Liver (tissue), 9 donors: Measurements from ENCODE around the gene VWA2. TPM values are rescaled to one million over a fixed set of nuclear protein-coding genes. Genes with fewer than 3 reads are reported as not detected.

Experiments
- DNase-seq: peaks from one replicate; pipeline ENCODE4 v3.0.0-alpha.2; 2017; ENCODE audit warnings: low spot score
- H3K27ac ChIP-seq, 2 donors: one replicate each; pipeline ENCODE4 v1.7.0; 2013; ENCODE audit warnings: inconsistent platforms in 2 of 2, low read length in 2 of 2, control low read depth in 1 of 2, low read depth in 1 of 2, mild to moderate bottlenecking in 1 of 2
- H3K27me3 ChIP-seq, 4 donors: one replicate each; pipeline versions ENCODE4 v1.6.1 to v1.7.0; 2013; ENCODE audit warnings: low read length in 3 of 4, inconsistent platforms in 1 of 4, mild to moderate bottlenecking in 1 of 4, moderate library complexity in 1 of 4; ENCODE audit not compliant: control insufficient read depth in 4 of 4, insufficient read depth in 4 of 4
- H3K36me3 ChIP-seq, 4 donors: one replicate each; pipeline versions ENCODE4 v1.6.1 to v1.7.0; 2013; ENCODE audit warnings: low read length in 3 of 4, mild to moderate bottlenecking in 3 of 4, low read depth in 1 of 4, moderate library complexity in 1 of 4; ENCODE audit not compliant: control insufficient read depth in 4 of 4, insufficient read depth in 3 of 4
- H3K4me1 ChIP-seq, 4 donors: one replicate each; pipeline versions ENCODE4 v1.6.1 to v1.7.0; 2013; ENCODE audit warnings: low read length in 3 of 4, mild to moderate bottlenecking in 3 of 4, moderate library complexity in 1 of 4; ENCODE audit not compliant: control insufficient read depth in 4 of 4, insufficient read depth in 4 of 4
- H3K4me3 ChIP-seq, 3 donors: one replicate each; pipeline versions ENCODE4 v1.6.1 to v1.7.0; 2013; ENCODE audit warnings: low read length in 3 of 3, control low read depth in 1 of 3, low read depth in 1 of 3, mild to moderate bottlenecking in 1 of 3
- H3K9ac ChIP-seq, 2 donors: one replicate each; pipeline ENCODE4 v1.7.0; 2013; ENCODE audit warnings: low read length in 2 of 2, mild to moderate bottlenecking in 2 of 2, moderate library complexity in 2 of 2, control low read depth in 1 of 2, low read depth in 1 of 2
- H3K9me3 ChIP-seq, 4 donors: one replicate each; pipeline versions ENCODE4 v1.6.1 to v1.7.0; 2013; ENCODE audit warnings: low read length in 3 of 4; ENCODE audit not compliant: control insufficient read depth in 4 of 4
- EGR1 ChIP-seq, 2 donors: IDR thresholded peaks; 2 replicates each; pipeline ENCODE4 v1.6.1; 2016 to 2018; ENCODE audit warnings: antibody characterized with exemption in 2 of 2, low read depth in 2 of 2
- FOXA1 ChIP-seq: IDR thresholded peaks from 2 replicates; pipeline ENCODE4 v1.6.1; 2016; ENCODE audit warnings: antibody characterized with exemption
- FOXA2 ChIP-seq: IDR thresholded peaks from 2 replicates; pipeline ENCODE4 v1.6.1; 2016; ENCODE audit warnings: antibody characterized with exemption
- GABPA ChIP-seq, 2 donors: IDR thresholded peaks in 1 of 2; conservative IDR thresholded peaks in 1 of 2; 2 replicates each; pipeline ENCODE4 v1.6.1; 2016; ENCODE audit warnings: antibody characterized with exemption in 2 of 2, mild to moderate bottlenecking in 1 of 2, moderate library complexity in 1 of 2
- HNF4A ChIP-seq, 2 donors: conservative IDR thresholded peaks; 2 replicates each; pipeline ENCODE4 v1.6.1; 2016; ENCODE audit warnings: antibody characterized with exemption in 2 of 2, mild to moderate bottlenecking in 2 of 2
- HNF4G ChIP-seq: IDR thresholded peaks from 2 replicates; pipeline ENCODE4 v1.6.1; 2016; ENCODE audit warnings: antibody characterized with exemption
- JUND ChIP-seq, 2 donors: IDR thresholded peaks; 2 replicates each; pipeline ENCODE4 v1.6.1; 2016; ENCODE audit warnings: antibody characterized with exemption in 2 of 2
- RAD21 ChIP-seq, 2 donors: IDR thresholded peaks; 2 replicates each; pipeline ENCODE4 v1.6.1; 2016; ENCODE audit warnings: antibody characterized with exemption in 2 of 2, mild to moderate bottlenecking in 2 of 2
- RXRA ChIP-seq, 2 donors: IDR thresholded peaks; 2 replicates each; pipeline ENCODE4 v1.6.1; 2017 to 2018; ENCODE audit warnings: antibody characterized with exemption in 2 of 2, mild to moderate bottlenecking in 1 of 2
- SP1 ChIP-seq: IDR thresholded peaks from 2 replicates; pipeline ENCODE4 v1.6.1; 2018; ENCODE audit warnings: antibody characterized with exemption, mild to moderate bottlenecking
- YY1 ChIP-seq: IDR thresholded peaks from 2 replicates; pipeline ENCODE4 v1.6.1; 2016; ENCODE audit warnings: antibody characterized with exemption, mild to moderate bottlenecking
- WGBS: extraction: QIAGEN DNeasy Blood & Tissue Kit; methylation state at CpG from one replicate; pipeline ENCODE4 v1.1.7; 2013; 5-methylcytosine and 5-hydroxymethylcytosine counted together
- polyA plus RNA-seq, 2 donors: library from polyadenylated mRNA; stranded (reverse) in 1 of 2; unstranded in 1 of 2; fragments of 200-250 nt in 1 of 2; fragments of >200 nt in 1 of 2; fragmentation: Nextera tagmentation in 1 of 2; extraction: Ambion mirVana in 1 of 2; gene quantifications; one replicate each; pipeline versions ENCODE4 v1.2.1 to v1.2.3, GENCODE V29; 2013 to 2015
- total RNA-seq, 2 donors: library from RNA; depleted of rRNA; stranded (reverse); fragments of >200 nt; gene quantifications; one replicate each; pipeline ENCODE4 v1.2.3, GENCODE V29; 2014
- TF ChIP-seq, protein P1 (sequence below): IDR thresholded peaks from 2 replicates; pipeline ENCODE4 v1.6.1; 2016; ENCODE audit warnings: antibody characterized with exemption, mild to moderate bottlenecking
- TF ChIP-seq, protein P2 (sequence below): IDR thresholded peaks from 2 replicates; pipeline ENCODE4 v1.6.1; 2016; ENCODE audit warnings: antibody characterized with exemption
- TF ChIP-seq, protein P3 (sequence below): IDR thresholded peaks from 2 replicates; pipeline ENCODE4 v1.6.1; 2016; ENCODE audit warnings: antibody characterized with exemption
- TF ChIP-seq, protein P4 (sequence below): IDR thresholded peaks from 2 replicates; pipeline ENCODE4 v1.6.1; 2016; ENCODE audit warnings: antibody characterized with exemption
- TF ChIP-seq, protein P5 (sequence below): fragments of 150-350 bp; IDR thresholded peaks from 2 replicates; pipeline ENCODE4 v1.5.1; 2017; ENCODE audit warnings: improper control_type of control experiment, low read depth, low read length; ENCODE audit not compliant: missing input control
- donor health status: healthy.
- donor health status: healthy.
- donor health status: healthy.
- donor health status: healthy.
- donor health status: healthy.

VWA2 gene
- total and polyA plus RNA-seq, 4 donors: 0.05 to 0.25 TPM; not detected in 2

DNA sequence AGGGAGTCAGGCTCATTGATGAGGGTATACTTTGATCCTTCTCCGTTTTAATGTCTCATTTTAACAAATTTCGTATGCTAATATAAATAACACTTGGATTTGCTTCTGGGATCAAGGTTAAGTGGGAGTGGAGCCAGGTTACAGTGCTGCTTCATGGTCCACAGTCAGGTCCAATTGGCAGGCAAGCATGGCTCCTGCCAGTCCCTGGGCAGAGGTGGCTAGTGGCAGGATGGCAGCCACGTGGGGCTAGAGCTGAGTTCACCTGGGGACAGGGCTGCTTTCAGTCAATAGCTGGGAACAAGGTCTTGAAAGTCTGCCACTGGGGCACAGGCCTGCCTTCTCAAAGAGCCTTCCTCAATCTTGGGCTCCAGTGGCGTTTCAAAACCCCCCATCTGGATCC lies 16.0 kb upstream of the VWA2 start:
- 38% methylated on average over 4 of the region's 4 CpGs for WGBS

DNA sequence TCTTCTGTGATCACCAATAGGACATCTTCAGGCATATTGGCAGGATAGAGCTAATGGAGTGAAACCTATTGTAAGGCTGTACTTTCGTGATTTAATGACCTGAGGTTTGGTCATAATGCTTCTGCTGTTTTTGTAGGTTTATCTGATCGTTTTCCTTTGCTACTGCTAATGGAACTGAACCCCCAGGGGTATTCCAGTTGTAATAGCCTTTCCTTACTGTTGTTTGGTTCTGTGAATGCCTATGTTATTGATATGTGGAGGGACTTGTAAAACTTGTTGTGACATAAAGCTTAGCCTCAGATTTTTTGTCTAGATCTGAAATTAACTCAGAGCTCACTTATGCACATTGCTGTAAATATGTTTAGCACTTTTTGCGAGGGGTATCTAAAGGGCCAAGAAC lies 10.9 kb upstream of the VWA2 start:
- Histone ChIP-seq H3K4me1 (peaks cover 0 to 6% (median 4%) of the 10 kb centered on the region in 4 donors), H3K9me3 (no peaks in the 10 kb centered on the region), H3K9ac (no peak overlapping the region), H3K27me3 (no peaks in the 10 kb centered on the region), H3K4me3 (no peak overlapping the region), H3K36me3 (peaks cover 0 to 1% (median 0%) of the 10 kb centered on the region in 4 donors), H3K27ac (no peak overlapping the region)
- 69% methylated on average over 3 of the region's 3 CpGs for WGBS
- DNase-seq: no peak
- TF ChIP-seq, protein P1, sequence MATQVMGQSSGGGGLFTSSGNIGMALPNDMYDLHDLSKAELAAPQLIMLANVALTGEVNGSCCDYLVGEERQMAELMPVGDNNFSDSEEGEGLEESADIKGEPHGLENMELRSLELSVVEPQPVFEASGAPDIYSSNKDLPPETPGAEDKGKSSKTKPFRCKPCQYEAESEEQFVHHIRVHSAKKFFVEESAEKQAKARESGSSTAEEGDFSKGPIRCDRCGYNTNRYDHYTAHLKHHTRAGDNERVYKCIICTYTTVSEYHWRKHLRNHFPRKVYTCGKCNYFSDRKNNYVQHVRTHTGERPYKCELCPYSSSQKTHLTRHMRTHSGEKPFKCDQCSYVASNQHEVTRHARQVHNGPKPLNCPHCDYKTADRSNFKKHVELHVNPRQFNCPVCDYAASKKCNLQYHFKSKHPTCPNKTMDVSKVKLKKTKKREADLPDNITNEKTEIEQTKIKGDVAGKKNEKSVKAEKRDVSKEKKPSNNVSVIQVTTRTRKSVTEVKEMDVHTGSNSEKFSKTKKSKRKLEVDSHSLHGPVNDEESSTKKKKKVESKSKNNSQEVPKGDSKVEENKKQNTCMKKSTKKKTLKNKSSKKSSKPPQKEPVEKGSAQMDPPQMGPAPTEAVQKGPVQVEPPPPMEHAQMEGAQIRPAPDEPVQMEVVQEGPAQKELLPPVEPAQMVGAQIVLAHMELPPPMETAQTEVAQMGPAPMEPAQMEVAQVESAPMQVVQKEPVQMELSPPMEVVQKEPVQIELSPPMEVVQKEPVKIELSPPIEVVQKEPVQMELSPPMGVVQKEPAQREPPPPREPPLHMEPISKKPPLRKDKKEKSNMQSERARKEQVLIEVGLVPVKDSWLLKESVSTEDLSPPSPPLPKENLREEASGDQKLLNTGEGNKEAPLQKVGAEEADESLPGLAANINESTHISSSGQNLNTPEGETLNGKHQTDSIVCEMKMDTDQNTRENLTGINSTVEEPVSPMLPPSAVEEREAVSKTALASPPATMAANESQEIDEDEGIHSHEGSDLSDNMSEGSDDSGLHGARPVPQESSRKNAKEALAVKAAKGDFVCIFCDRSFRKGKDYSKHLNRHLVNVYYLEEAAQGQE: no peak
- TF ChIP-seq, protein P2, sequence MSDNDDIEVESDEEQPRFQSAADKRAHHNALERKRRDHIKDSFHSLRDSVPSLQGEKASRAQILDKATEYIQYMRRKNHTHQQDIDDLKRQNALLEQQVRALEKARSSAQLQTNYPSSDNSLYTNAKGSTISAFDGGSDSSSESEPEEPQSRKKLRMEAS: no peak
- no peak for TF ChIP-seq FOXA2
- no peak for TF ChIP-seq SP1
- TF ChIP-seq RAD21 (IDR thresholded peaks at IDR 0.05): no peak
- no peak for TF ChIP-seq YY1
- no peak for TF ChIP-seq FOXA1
- TF ChIP-seq, protein P3, sequence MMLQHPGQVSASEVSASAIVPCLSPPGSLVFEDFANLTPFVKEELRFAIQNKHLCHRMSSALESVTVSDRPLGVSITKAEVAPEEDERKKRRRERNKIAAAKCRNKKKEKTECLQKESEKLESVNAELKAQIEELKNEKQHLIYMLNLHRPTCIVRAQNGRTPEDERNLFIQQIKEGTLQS: no peak
- TF ChIP-seq RXRA (IDR thresholded peaks at IDR 0.05): no peak
- TF ChIP-seq, protein P4, sequence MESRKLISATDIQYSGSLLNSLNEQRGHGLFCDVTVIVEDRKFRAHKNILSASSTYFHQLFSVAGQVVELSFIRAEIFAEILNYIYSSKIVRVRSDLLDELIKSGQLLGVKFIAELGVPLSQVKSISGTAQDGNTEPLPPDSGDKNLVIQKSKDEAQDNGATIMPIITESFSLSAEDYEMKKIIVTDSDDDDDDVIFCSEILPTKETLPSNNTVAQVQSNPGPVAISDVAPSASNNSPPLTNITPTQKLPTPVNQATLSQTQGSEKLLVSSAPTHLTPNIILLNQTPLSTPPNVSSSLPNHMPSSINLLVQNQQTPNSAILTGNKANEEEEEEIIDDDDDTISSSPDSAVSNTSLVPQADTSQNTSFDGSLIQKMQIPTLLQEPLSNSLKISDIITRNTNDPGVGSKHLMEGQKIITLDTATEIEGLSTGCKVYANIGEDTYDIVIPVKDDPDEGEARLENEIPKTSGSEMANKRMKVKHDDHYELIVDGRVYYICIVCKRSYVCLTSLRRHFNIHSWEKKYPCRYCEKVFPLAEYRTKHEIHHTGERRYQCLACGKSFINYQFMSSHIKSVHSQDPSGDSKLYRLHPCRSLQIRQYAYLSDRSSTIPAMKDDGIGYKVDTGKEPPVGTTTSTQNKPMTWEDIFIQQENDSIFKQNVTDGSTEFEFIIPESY: no peak
- TF ChIP-seq, protein P5, sequence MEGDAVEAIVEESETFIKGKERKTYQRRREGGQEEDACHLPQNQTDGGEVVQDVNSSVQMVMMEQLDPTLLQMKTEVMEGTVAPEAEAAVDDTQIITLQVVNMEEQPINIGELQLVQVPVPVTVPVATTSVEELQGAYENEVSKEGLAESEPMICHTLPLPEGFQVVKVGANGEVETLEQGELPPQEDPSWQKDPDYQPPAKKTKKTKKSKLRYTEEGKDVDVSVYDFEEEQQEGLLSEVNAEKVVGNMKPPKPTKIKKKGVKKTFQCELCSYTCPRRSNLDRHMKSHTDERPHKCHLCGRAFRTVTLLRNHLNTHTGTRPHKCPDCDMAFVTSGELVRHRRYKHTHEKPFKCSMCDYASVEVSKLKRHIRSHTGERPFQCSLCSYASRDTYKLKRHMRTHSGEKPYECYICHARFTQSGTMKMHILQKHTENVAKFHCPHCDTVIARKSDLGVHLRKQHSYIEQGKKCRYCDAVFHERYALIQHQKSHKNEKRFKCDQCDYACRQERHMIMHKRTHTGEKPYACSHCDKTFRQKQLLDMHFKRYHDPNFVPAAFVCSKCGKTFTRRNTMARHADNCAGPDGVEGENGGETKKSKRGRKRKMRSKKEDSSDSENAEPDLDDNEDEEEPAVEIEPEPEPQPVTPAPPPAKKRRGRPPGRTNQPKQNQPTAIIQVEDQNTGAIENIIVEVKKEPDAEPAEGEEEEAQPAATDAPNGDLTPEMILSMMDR: no peak
- TF ChIP-seq EGR1 (IDR thresholded peaks at IDR 0.05; ENCODE audit: low read depth in 2 of 2): no peak
- no peak for TF ChIP-seq HNF4G
- TF ChIP-seq GABPA (IDR thresholded peaks at IDR 0.05 in 1 of 2, conservative IDR thresholded peaks at IDR 0.05 in 1 of 2): no peak

More for the DNA sequence above, 16.0 kb upstream of the VWA2 start:
- H3K27ac ChIP-seq: no peak overlapping the region
- H3K9ac ChIP-seq: no peak overlapping the region
- no peak for DNase-seq
- H3K4me1 ChIP-seq: peaks cover 0 to 11% (median 8%) of the 10 kb centered on the region in 4 donors
- TF ChIP-seq JUND (IDR thresholded peaks at IDR 0.05) (no peak), FOXA2 (peak; percentile 43), RXRA (IDR thresholded peaks at IDR 0.05) (peak; percentile 39 to 93), YY1 (peak; percentile 54), HNF4A (conservative IDR thresholded peaks at IDR 0.05) (peak; percentile 56 to 86)
- H3K27me3 ChIP-seq: no peaks in the 10 kb centered on the region
- no peak overlapping the region for H3K4me3 ChIP-seq
- no peaks in the 10 kb centered on the region for H3K9me3 ChIP-seq
- H3K36me3 ChIP-seq: no peaks in the 10 kb centered on the region
